Measurements from ENCODE around the gene EYS.

EYS gene

DNA sequence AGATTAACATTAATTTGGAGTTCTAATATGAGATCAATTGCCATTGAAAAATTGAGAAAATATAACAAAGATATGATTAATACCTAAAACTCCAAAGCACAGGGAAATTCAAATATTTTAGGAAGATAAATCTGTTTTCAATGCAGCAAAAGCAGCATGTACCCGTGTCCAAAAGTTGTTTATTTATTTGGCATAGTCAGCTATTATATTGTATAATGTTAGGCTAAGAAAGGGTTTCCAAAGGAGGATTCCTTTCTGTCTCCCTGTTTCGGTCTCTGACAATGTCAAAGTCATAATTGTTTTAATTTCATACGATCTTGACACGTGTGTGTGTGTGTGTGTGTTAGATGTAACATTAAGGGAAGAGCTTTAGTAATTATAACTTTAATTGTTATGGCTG, 914.5 kb downstream of the EYS start:
- Histone ChIP-seq H3K9ac (no peak overlapping the region), H3K79me2 (ENCODE audit: insufficient read depth, low read depth) (no peaks in the 10 kb centered on the region)
- TF ChIP-seq, protein P1, sequence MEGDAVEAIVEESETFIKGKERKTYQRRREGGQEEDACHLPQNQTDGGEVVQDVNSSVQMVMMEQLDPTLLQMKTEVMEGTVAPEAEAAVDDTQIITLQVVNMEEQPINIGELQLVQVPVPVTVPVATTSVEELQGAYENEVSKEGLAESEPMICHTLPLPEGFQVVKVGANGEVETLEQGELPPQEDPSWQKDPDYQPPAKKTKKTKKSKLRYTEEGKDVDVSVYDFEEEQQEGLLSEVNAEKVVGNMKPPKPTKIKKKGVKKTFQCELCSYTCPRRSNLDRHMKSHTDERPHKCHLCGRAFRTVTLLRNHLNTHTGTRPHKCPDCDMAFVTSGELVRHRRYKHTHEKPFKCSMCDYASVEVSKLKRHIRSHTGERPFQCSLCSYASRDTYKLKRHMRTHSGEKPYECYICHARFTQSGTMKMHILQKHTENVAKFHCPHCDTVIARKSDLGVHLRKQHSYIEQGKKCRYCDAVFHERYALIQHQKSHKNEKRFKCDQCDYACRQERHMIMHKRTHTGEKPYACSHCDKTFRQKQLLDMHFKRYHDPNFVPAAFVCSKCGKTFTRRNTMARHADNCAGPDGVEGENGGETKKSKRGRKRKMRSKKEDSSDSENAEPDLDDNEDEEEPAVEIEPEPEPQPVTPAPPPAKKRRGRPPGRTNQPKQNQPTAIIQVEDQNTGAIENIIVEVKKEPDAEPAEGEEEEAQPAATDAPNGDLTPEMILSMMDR (conservative IDR thresholded peaks at IDR 0.05; ENCODE audit: low read depth, low read length) = no peak

DNA sequence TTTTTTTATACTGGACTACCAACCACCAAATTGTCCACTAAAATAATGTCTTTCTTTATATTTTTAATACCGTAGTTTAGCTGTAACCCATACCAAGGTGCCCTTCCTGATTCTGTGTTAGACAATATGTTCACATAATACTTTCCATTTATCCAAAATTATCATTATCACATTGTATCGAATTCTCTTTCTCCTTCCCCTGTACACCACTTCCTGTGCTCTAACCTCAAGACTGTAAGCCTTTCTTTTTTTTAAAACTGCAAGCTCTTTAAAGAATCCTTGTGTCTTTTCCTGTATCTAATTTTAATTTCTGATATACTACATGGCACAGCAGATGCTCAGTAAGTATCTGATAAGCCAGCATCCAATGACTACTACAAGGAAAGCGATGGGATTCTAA, 917.5 kb downstream of the EYS start:
- TF ChIP-seq, protein P1 (conservative IDR thresholded peaks at IDR 0.05; ENCODE audit: low read depth, low read length) = no peak
- Histone ChIP-seq H3K27ac (no peak overlapping the region), H4K20me1 (ENCODE audit: insufficient read depth) (no peaks in the 10 kb centered on the region), H3K79me2 (ENCODE audit: insufficient read depth, low read depth) (no peaks in the 10 kb centered on the region), H3K4me2 (no peak overlapping the region), H3K9ac (no peak overlapping the region), H3K27me3 (ENCODE audit: insufficient read depth, low read depth) (no peaks in the 10 kb centered on the region), H3K36me3 (ENCODE audit: insufficient read depth) (no peaks in the 10 kb centered on the region), H3K4me1 (ENCODE audit: low read depth, poor library complexity, severe bottlenecking) (no peaks in the 10 kb centered on the region), H2AFZ (ENCODE audit: low read depth) (no peak overlapping the region), H3K4me3 (IDR thresholded peaks at IDR 0.05; ENCODE audit: insufficient read depth, low read depth, low read length) (no peak overlapping the region)

More for the DNA sequence above, 914.5 kb downstream of the EYS start:
- Histone ChIP-seq H3K4me1 (ENCODE audit: low read depth, poor library complexity, severe bottlenecking) (no peaks in the 10 kb centered on the region), H3K27me3 (ENCODE audit: insufficient read depth, low read depth) (no peaks in the 10 kb centered on the region), H3K36me3 (ENCODE audit: insufficient read depth) (no peaks in the 10 kb centered on the region), H3K27ac (no peak overlapping the region), H3K4me3 (IDR thresholded peaks at IDR 0.05; ENCODE audit: insufficient read depth, low read depth, low read length) (no peak overlapping the region), H4K20me1 (ENCODE audit: insufficient read depth) (no peaks in the 10 kb centered on the region), H2AFZ (ENCODE audit: low read depth) (no peak overlapping the region), H3K4me2 (no peak overlapping the region)

DNA sequence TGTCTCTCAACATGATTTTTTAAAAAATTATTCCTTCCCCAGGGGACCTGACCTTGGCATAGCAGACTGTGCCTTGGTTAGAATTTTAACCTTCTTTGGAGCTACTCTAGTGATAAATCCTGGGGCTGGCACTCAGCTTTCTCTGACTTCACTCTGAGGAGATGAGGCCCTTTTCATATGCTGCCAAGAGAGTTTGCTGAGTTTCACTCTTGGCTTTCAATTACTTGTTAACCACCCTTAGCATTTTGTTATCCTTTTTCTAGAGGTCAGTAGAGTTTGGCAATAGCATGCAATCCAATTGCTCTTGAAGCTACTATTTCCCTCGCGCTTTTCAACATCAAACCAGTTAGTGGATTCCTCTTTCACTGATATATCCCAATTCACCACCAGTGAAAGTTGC, 920.3 kb downstream of the EYS start:
- TF ChIP-seq, protein P1 (conservative IDR thresholded peaks at IDR 0.05; ENCODE audit: low read depth, low read length) = no peak
- Histone ChIP-seq H3K79me2 (ENCODE audit: insufficient read depth, low read depth) (no peaks in the 10 kb centered on the region), H3K27ac (no peak overlapping the region), H3K4me2 (no peak overlapping the region), H4K20me1 (ENCODE audit: insufficient read depth) (no peaks in the 10 kb centered on the region), H3K4me3 (IDR thresholded peaks at IDR 0.05; ENCODE audit: insufficient read depth, low read depth, low read length) (no peak overlapping the region), H3K4me1 (ENCODE audit: low read depth, poor library complexity, severe bottlenecking) (no peaks in the 10 kb centered on the region), H3K36me3 (ENCODE audit: insufficient read depth) (no peaks in the 10 kb centered on the region), H3K9ac (no peak overlapping the region), H2AFZ (ENCODE audit: low read depth) (no peak overlapping the region), H3K27me3 (ENCODE audit: insufficient read depth, low read depth) (no peaks in the 10 kb centered on the region)

DNA sequence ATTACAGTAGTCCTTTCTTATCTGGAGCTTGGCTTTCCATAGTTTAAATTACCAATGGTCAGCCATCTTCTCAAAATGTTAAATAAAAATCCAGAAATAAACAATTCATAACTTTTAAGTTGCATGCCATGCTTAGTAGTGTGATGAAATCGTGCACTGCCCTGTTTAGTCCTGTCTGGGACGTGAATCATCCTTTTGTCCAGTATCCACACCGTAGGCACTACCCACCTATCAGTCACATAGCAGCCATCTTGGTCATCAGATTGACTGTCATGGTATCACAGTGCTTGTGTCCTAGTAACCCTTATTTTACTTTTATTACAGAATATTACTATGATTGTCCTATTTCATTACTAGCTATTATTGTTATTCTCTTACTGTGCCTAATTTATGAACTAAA, 924.1 kb downstream of the EYS start:
- Histone ChIP-seq H3K36me3 (ENCODE audit: insufficient read depth) (no peaks in the 10 kb centered on the region), H3K4me1 (ENCODE audit: low read depth, poor library complexity, severe bottlenecking) (no peaks in the 10 kb centered on the region), H2AFZ (ENCODE audit: low read depth) (no peak overlapping the region), H3K79me2 (ENCODE audit: insufficient read depth, low read depth) (no peaks in the 10 kb centered on the region), H3K9ac (no peak overlapping the region), H3K27me3 (ENCODE audit: insufficient read depth, low read depth) (no peaks in the 10 kb centered on the region), H3K4me3 (IDR thresholded peaks at IDR 0.05; ENCODE audit: insufficient read depth, low read depth, low read length) (no peak overlapping the region), H3K27ac (no peak overlapping the region), H4K20me1 (ENCODE audit: insufficient read depth) (no peaks in the 10 kb centered on the region), H3K4me2 (no peak overlapping the region)
- TF ChIP-seq, protein P1 (conservative IDR thresholded peaks at IDR 0.05; ENCODE audit: low read depth, low read length) = no peak
